Nephron progenitor cell (in vitro differentiated cells): Measurements from ENCODE around the gene LKAAEAR1.

Experiments
- DNase-seq: peaks from one replicate; pipeline ENCODE4 v3.0.0; 2021
- H3K27ac Mint-ChIP-seq: 2 replicates; pipeline ENCODE4 v1.8.0; 2021; ENCODE audit warnings: mild to moderate bottlenecking, moderate library complexity, mixed read lengths
- H3K27me3 Mint-ChIP-seq: 2 replicates; pipeline ENCODE4 v1.8.0; 2021; ENCODE audit warnings: mild to moderate bottlenecking, low read depth, mixed read lengths; ENCODE audit not compliant: poor library complexity
- H3K36me3 Mint-ChIP-seq: 2 replicates; pipeline ENCODE4 v1.8.0; 2021; ENCODE audit warnings: low read depth, mixed read lengths
- H3K4me1 Mint-ChIP-seq: 2 replicates; pipeline ENCODE4 v1.8.0; 2021; ENCODE audit warnings: mixed read lengths
- H3K4me3 Mint-ChIP-seq: 2 replicates; pipeline ENCODE4 v1.8.0; 2021; ENCODE audit warnings: mild to moderate bottlenecking, moderate library complexity, mixed read lengths
- H3K9me3 Mint-ChIP-seq: 2 replicates; pipeline ENCODE4 v1.8.0; 2021; ENCODE audit warnings: mild to moderate bottlenecking, moderate library complexity, mixed read lengths
- TF ChIP-seq, protein P1 (sequence below): fragments of 200-600 bp; sonication (generic); IDR thresholded peaks from 2 replicates; pipeline ENCODE4 v1.5.0; 2021; ENCODE audit warnings: antibody characterized with exemption

The LKAAEAR1 gene

GRCh38 chr20:64111841-64112641 lies 27.8 kb upstream of the LKAAEAR1 start:
- Mint-ChIP-seq H3K9me3 (no peaks in the 10 kb centered on the region), H3K4me1 (peaks cover 35% of the 10 kb centered on the region), H3K4me3 (no peak overlapping the region), H3K27me3 (peaks cover 6% of the 10 kb centered on the region), H3K36me3 (no peaks in the 10 kb centered on the region), H3K27ac (peak overlapping the region; percentile 66)
- no peak for DNase-seq
- TF ChIP-seq, protein P1, sequence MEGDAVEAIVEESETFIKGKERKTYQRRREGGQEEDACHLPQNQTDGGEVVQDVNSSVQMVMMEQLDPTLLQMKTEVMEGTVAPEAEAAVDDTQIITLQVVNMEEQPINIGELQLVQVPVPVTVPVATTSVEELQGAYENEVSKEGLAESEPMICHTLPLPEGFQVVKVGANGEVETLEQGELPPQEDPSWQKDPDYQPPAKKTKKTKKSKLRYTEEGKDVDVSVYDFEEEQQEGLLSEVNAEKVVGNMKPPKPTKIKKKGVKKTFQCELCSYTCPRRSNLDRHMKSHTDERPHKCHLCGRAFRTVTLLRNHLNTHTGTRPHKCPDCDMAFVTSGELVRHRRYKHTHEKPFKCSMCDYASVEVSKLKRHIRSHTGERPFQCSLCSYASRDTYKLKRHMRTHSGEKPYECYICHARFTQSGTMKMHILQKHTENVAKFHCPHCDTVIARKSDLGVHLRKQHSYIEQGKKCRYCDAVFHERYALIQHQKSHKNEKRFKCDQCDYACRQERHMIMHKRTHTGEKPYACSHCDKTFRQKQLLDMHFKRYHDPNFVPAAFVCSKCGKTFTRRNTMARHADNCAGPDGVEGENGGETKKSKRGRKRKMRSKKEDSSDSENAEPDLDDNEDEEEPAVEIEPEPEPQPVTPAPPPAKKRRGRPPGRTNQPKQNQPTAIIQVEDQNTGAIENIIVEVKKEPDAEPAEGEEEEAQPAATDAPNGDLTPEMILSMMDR = no peak

- Mint-ChIP-seq H3K4me3 (no peak overlapping the region), H3K27ac (no peak overlapping the region), H3K36me3 (no peaks in the 10 kb centered on the region), H3K9me3 (no peaks in the 10 kb centered on the region), H3K27me3 (peaks cover 9% of the 10 kb centered on the region), H3K4me1 (peaks cover 43% of the 10 kb centered on the region)
- no peak for DNase-seq
- TF ChIP-seq, protein P1 = no peak
These were observed 26.3 kb upstream of the LKAAEAR1 start for GRCh38 chr20:64110411-64111068.

GRCh38 chr20:64109831-64110391 lies 25.7 kb upstream of the LKAAEAR1 start:
- Mint-ChIP-seq H3K27me3 (peaks cover 9% of the 10 kb centered on the region), H3K4me3 (no peak overlapping the region), H3K9me3 (no peaks in the 10 kb centered on the region), H3K4me1 (peaks cover 43% of the 10 kb centered on the region), H3K27ac (no peak overlapping the region), H3K36me3 (no peaks in the 10 kb centered on the region)
- no peak for DNase-seq
- TF ChIP-seq, protein P1 = no peak

DNA sequence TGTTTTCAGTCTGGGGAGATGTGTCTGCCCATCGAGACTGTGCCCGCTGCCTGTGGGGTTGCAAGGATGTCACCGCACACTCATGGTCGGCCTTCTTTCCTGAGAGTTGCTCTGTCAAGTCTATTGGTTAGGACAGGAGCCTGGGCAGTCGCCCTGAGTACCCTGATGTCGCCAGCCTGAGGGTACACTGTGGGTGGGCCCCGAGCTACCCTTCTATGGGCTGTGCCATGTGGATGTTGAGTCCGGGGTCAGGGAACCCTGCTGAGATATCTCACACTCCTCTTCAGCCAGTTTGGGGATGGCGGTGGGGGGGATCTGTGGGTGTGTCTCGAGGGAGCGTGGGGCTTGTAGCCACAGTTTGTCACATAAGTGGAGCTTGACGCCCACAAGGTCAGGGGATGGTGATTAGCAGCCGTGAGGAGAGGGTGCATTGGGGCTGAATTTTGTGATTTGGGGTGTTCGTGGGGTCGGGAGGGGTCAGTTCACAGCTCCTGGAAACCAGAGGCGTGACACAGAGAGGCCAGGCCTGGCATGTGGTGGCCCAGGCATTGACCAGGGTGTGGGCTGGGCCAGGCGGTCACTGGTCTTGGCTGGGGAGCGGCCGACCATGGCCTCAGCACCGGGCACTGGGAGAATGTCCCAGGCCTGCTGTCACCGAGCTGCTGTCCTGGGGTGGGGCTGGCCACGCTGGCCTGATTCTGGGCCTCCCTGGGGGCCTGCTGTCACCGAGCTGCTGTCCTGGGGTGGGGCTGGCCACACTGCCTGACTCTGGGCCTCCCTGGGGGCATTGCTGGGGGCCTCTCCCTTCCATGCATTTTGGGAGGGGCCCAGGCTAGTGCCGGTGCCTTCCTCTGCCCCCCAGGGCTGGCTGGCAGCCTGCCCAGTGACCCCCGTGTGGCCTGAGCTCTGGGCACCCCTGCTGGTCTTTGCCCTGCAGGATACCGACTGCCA lies 24.8 kb upstream of the LKAAEAR1 start:
- no peak for DNase-seq
- TF ChIP-seq, protein P1 = no peak
- Mint-ChIP-seq H3K27ac (no peak overlapping the region), H3K27me3 (peaks cover 4% of the 10 kb centered on the region), H3K36me3 (no peaks in the 10 kb centered on the region), H3K9me3 (no peaks in the 10 kb centered on the region), H3K4me1 (peaks cover 47% of the 10 kb centered on the region), H3K4me3 (no peak overlapping the region)

DNA sequence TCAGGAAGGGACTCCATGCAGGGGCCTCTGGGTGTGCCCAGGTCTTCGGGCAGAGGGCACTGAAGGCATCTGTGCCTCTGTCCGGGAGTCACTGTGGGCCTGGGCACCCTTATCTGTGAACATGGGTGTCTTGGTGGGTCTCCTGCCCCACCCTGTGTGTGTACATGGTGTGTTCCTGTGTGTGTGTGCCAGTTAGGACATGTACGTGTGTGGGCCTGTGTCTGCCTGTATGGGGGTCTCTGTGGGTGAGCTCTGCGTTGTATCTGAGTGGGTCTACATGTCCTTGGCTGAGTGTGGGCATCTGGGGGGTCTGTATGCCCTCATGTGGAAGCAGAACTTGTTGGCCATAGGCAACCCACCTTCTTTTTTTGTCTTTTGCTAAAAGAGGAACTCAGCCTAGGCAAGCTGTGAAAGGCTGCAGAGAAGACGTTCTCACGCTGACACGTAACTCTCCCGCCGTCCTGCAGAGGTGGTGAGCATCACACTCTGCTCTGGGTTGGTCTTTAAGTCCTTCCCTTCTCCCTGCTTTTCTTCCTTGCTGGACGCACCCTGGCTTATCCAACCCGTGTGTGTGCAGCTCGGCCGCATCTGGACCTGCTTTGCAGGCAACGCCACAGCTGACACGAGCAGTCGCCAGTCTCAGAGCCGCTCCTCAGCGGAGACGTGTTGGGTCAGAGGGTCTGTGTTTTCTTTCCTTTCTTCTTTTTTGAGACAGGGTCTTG lies 23.7 kb upstream of the LKAAEAR1 start:
- no peaks in the 10 kb centered on the region for H3K9me3 Mint-ChIP-seq
- H3K36me3 Mint-ChIP-seq = no peaks in the 10 kb centered on the region
- no peak overlapping the region for H3K4me3 Mint-ChIP-seq
- DNase-seq = no peak
- peaks cover 58% of the 10 kb centered on the region for H3K4me1 Mint-ChIP-seq
- H3K27ac Mint-ChIP-seq = peak overlapping the region; percentile 76
- TF ChIP-seq, protein P1 = no peak
- H3K27me3 Mint-ChIP-seq = peaks cover 14% of the 10 kb centered on the region
